HG03432 (cell line): Measurements from ENCODE around the gene LSM4.

Experiments
- ATAC-seq: cut with Tn5 transposase; IDR thresholded peaks from one replicate; pipeline ENCODE4 v1.9.1; 2021; ENCODE audit warnings: mild to moderate bottlenecking, moderate library complexity; ENCODE audit not compliant: unreplicated experiment

LSM4 gene

DNA sequence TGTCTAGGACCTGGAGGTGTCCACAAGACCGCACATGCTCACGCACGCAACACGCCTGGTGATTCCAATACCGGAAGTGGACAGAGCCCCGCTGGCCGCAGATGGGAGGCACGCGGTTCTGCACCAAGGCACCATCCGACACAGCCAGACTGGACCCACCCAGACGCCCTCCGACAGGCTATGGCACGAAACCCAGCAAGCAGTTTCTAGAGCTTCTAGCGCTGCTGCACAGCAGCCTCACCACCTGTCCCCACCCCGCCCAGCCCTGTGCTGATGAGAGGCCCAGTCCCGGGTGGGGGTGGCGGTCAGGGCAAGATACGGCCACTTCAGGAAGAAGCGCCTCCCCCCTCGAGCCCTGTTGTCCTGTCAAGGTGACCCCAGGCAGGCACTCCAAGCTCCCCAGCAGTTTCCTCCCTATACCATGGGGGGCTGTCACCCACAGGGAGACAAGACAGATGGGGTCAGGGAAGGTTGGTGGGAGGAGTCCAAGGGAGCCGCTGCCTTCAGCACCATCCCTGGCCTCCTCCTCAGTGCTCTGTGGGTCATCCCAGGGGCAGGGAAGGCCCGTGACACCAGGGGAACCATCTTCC, 11.3 kb downstream of the LSM4 start:
- ATAC-seq: no peak

GRCh38 chr19:18310966-18311365, 11.9 kb downstream of the LSM4 start:
- ATAC-seq: no peak

- no peak for ATAC-seq
These were observed 12.6 kb downstream of the LSM4 start for GRCh38 chr19:18310118-18310909.

GRCh38 chr19:18309525-18310064, 13.3 kb downstream of the LSM4 start:
- no peak for ATAC-seq

DNA sequence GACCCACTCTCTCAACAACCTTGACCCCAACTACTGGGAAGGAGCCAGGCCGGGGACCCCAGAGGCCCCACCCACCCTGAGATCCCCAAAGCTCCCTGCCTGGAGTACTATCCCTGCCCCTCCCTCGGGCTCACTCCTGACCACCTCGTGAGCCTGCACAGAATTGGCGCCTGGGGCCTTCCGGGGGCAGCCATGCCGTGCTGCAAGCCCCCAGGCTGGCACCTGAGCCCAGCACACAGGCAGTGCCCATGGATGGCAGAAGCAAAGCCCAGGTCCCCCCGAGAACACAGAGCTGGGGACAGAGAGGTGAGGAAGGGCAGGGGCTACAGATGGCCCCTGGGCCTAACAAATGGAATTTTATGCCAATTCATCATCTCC, 13.9 kb downstream of the LSM4 start:
- ATAC-seq: no peak

DNA sequence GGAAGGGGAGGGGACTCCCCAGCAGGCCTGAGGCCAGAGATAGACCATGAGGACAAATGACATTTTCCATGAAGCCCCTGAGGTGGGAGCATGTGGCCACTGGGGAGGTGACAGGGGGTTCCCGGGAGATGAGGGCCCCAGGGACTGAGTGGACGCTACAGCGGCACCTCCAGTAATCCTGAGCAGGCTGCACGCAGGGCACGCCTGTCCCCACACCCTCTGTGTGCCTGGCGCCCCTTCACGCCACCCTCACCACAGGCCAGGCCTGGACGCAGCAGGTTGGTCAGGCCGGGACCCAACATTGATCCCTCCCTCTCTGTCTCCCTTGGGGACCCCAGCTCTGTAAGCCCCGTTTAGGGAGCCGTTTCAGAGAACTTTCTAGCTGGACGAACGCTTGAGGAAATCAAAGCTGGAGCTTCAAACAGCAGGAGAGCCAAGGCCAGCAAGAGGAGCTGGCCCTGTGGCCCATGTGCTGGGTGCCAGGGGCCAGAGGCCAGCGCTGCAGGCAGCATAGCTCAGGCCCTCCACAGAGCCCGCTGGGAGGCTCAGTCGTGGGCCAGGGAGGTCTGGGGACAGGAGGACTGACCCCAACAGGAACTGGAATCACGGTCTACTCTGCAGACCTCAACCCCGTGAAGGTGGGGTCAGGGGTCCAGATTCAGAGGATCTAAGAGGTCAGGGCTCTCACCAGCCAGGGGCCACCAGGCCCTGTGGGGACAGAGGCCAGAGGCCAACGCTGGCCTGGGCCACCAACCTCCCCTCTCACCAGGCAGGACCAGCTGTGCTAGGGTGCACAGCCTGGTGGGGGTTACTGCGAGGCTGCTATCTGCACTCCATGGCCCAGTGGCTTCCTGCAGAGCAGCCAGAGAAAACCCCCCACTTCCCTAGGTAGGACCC, 14.6 kb downstream of the LSM4 start:
- no peak for ATAC-seq

DNA sequence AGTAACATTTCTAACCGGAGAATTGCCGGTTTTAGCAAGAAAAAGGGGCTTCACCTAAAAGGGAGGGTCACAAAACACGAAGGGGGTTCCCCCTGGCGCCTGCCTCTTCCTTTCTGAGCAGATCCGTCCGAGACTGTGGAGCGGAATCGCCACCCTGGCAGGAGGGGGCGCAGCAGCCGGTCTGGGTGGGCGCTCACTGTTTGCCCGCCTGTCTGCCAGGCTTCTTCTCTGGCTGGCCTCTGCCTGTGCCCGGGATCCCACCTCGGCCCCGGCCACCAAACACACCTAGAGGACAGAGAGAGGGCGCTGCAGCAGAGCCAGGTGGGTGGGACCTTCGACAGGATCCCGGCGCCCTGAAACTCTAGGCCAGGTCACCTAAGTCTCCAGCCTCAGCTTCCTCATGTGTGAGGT, 15.6 kb downstream of the LSM4 start:
- ATAC-seq: no peak

GRCh38 chr19:18306888-18307260, 16.0 kb downstream of the LSM4 start:
- no peak for ATAC-seq

- ATAC-seq: no peak
These were observed 16.5 kb downstream of the LSM4 start for GRCh38 chr19:18306209-18306887.

GRCh38 chr19:18304458-18305310, 18.2 kb downstream of the LSM4 start:
- ATAC-seq: peak; percentile 49

GRCh38 chr19:18304208-18304457, 18.7 kb downstream of the LSM4 start:
- ATAC-seq: no peak

- ATAC-seq: no peak
These were observed 21.2 kb downstream of the LSM4 start for GRCh38 chr19:18301718-18302111.

DNA sequence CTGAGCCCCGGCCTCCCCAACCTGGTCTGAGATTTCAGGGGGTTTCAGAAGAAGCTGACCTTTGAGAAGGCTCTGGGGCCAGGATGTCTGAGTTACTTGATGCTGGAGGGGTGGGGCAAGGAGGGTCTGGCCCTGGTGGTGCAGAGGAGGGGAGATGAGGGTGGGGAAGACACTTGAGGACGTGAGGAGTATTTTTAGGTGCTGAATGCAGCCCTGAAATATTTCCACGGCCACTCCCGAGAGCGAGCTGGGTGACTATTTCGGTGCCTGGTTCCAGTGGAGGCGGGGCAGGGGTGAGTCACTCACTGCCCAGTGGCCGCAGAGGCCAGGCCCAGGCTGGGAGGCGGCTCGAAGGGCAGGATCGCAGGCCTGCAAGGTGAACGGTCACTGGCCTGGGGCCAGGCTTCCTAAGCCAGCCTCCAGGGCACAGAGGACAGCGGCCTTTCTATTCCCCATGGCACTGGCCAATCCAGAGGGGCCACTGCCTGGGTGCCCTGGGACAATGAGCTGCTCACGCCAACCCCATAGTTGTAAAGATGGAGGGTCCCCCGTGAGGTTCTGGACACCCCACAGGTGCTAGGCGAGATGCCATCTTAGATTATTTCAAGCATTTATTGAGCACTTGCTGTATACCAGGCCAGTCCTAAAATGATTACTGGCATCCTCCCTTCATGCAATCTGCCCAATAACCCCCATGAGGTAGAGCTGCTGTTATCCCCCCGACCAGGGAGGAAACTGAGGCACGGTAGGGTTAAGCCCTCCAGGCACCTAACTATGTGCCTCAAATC, 21.8 kb downstream of the LSM4 start:
- ATAC-seq: no peak

- no peak for ATAC-seq
These were observed 23.2 kb downstream of the LSM4 start for GRCh38 chr19:18299654-18300053.

GRCh38 chr19:18298601-18299000, 24.3 kb downstream of the LSM4 start:
- no peak for ATAC-seq

DNA sequence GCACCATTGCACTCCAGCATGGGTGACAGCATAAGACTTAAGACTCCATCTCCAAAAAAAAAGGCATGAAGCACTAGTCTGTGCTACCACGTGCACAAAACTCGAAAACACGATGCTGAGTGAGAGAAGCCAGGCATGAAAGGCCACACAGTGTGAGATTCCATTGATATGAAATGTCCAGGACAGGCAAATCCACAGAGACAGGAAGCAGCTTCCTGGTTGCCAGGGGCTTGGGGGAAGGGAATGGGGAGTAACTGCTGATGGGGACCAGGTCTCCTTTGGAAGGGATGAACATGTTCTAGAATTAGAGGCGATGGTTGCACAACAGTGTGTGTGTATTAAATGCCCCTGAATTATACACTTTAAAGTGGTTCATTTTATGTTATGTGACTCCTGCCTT, 25.6 kb downstream of the LSM4 start:
- no peak for ATAC-seq

DNA sequence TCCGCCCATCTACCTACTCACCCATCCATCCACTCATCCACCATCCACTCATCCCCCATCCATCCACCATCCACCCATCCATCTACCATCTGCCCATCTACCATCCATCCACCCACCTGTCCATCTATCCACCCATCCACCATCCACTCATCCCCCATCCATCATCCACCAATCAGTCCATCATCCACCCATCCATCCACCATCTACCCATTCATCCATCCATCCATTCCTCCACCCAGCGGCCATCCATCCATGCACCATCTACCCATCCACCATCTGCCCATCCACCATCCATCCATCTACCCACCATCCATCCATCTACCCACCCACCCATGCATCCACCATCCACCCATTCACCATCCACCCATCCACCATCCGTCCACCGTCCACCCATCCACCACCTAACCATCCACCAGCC, 27.8 kb downstream of the LSM4 start:
- no peak for ATAC-seq

GRCh38 chr19:18294467-18294864, 28.4 kb downstream of the LSM4 start:
- no peak for ATAC-seq

DNA sequence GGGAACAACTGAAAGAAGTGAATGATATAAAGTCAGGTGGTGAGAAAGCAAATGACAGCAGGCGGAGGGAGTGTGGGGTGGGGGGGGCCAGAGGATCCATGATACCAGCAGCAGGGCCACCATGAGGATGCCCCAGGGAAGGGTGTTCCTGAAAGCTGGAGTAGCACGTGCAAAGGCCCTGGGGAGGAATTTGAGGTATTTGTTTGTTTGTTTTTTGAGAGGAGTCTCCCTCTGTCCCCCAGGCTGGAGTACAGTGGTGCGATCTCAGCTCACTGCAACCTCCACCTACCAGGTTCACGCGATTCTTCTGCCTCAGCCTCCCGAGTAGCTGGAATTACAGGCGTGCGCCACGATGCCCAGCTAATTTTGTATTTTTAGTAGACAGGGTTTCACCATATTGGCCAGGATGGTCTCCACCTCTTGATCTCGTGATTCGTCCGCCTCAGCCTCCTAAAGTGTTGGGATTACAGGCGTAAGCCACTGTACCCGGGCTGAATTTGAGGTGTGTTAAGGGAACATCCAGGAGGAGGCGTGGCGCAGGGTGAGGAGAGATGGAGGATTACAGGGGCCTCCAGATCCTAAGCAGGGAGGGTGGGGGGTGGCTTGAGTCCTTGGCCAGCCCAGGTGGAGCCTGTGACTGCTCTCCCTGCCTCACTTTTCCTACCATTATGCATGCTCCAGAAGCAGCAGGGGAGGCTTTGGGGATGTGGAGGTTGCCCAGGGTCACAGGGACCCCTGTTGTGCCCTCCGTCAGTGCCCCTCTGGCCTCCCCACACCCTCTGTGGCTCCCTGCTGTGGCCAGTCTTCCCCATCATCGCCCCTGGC, 29.0 kb downstream of the LSM4 start:
- ATAC-seq: no peak
